Measurements from ENCODE around the gene ADARB1.

DNA sequence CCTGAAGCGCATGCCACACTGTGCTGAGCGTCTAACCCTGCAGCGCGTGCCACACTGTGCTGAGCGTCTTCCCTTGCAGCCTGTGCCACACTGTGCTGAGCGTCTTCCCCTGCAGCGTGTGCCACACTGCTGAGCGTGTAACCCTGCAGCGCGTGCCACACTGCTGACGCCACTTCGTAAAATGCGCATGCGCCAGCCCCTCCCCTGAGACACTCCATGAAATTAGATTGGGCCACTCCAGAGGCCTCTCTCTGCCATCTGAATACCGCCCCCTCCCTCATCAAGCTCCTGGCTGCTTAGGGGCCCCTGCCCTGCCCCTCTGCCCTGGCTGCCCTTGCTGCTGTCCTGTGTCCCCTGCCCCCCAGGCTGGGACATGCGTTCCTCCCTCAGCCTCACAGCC is 128.5 kb downstream of the ADARB1 start:
- TF ChIP-seq, protein P1, sequence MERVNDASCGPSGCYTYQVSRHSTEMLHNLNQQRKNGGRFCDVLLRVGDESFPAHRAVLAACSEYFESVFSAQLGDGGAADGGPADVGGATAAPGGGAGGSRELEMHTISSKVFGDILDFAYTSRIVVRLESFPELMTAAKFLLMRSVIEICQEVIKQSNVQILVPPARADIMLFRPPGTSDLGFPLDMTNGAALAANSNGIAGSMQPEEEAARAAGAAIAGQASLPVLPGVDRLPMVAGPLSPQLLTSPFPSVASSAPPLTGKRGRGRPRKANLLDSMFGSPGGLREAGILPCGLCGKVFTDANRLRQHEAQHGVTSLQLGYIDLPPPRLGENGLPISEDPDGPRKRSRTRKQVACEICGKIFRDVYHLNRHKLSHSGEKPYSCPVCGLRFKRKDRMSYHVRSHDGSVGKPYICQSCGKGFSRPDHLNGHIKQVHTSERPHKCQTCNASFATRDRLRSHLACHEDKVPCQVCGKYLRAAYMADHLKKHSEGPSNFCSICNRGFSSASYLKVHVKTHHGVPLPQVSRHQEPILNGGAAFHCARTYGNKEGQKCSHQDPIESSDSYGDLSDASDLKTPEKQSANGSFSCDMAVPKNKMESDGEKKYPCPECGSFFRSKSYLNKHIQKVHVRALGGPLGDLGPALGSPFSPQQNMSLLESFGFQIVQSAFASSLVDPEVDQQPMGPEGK (CRISPR knock-in tag; IDR thresholded peaks at IDR 0.05; ENCODE audit: borderline replicate concordance) = no peak
- TF ChIP-seq, protein P2, sequence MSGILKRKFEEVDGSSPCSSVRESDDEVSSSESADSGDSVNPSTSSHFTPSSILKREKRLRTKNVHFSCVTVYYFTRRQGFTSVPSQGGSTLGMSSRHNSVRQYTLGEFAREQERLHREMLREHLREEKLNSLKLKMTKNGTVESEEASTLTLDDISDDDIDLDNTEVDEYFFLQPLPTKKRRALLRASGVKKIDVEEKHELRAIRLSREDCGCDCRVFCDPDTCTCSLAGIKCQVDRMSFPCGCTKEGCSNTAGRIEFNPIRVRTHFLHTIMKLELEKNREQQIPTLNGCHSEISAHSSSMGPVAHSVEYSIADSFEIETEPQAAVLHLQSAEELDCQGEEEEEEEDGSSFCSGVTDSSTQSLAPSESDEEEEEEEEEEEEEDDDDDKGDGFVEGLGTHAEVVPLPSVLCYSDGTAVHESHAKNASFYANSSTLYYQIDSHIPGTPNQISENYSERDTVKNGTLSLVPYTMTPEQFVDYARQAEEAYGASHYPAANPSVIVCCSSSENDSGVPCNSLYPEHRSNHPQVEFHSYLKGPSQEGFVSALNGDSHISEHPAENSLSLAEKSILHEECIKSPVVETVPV (CRISPR knock-in tag; IDR thresholded peaks at IDR 0.05) = no peak
- no peak for TF ChIP-seq ZFP3 (CRISPR knock-in tag; IDR thresholded peaks at IDR 0.05)
- TF ChIP-seq OSR1 (CRISPR knock-in tag; IDR thresholded peaks at IDR 0.05) = no peak
- TF ChIP-seq GLIS3 (CRISPR knock-in tag; IDR thresholded peaks at IDR 0.05) = no peak
- TF ChIP-seq ZC3H10 (CRISPR knock-in tag; IDR thresholded peaks at IDR 0.05) = no peak
- no peak for TF ChIP-seq ISL1 (CRISPR knock-in tag; IDR thresholded peaks at IDR 0.05)
- TF ChIP-seq, protein P3, sequence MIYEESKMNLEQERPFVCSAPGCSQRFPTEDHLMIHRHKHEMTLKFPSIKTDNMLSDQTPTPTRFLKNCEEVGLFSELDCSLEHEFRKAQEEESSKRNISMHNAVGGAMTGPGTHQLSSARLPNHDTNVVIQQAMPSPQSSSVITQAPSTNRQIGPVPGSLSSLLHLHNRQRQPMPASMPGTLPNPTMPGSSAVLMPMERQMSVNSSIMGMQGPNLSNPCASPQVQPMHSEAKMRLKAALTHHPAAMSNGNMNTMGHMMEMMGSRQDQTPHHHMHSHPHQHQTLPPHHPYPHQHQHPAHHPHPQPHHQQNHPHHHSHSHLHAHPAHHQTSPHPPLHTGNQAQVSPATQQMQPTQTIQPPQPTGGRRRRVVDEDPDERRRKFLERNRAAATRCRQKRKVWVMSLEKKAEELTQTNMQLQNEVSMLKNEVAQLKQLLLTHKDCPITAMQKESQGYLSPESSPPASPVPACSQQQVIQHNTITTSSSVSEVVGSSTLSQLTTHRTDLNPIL (CRISPR knock-in tag; IDR thresholded peaks at IDR 0.05; ENCODE audit: low read depth) = no peak
- TF ChIP-seq ARNTL (CRISPR knock-in tag; IDR thresholded peaks at IDR 0.05; ENCODE audit: borderline replicate concordance, low read depth) = no peak
- no peak for TF ChIP-seq ZFP30 (CRISPR knock-in tag; IDR thresholded peaks at IDR 0.05)
- TF ChIP-seq RARB (CRISPR knock-in tag; IDR thresholded peaks at IDR 0.05) = no peak
- TF ChIP-seq SNAI2 (CRISPR knock-in tag; IDR thresholded peaks at IDR 0.05) = no peak
- TF ChIP-seq, protein P4, sequence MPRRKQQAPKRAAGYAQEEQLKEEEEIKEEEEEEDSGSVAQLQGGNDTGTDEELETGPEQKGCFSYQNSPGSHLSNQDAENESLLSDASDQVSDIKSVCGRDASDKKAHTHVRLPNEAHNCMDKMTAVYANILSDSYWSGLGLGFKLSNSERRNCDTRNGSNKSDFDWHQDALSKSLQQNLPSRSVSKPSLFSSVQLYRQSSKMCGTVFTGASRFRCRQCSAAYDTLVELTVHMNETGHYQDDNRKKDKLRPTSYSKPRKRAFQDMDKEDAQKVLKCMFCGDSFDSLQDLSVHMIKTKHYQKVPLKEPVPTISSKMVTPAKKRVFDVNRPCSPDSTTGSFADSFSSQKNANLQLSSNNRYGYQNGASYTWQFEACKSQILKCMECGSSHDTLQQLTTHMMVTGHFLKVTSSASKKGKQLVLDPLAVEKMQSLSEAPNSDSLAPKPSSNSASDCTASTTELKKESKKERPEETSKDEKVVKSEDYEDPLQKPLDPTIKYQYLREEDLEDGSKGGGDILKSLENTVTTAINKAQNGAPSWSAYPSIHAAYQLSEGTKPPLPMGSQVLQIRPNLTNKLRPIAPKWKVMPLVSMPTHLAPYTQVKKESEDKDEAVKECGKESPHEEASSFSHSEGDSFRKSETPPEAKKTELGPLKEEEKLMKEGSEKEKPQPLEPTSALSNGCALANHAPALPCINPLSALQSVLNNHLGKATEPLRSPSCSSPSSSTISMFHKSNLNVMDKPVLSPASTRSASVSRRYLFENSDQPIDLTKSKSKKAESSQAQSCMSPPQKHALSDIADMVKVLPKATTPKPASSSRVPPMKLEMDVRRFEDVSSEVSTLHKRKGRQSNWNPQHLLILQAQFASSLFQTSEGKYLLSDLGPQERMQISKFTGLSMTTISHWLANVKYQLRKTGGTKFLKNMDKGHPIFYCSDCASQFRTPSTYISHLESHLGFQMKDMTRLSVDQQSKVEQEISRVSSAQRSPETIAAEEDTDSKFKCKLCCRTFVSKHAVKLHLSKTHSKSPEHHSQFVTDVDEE (CRISPR knock-in tag; IDR thresholded peaks at IDR 0.05) = no peak
- no peak for TF ChIP-seq TCF4 (CRISPR knock-in tag; IDR thresholded peaks at IDR 0.05; ENCODE audit: borderline replicate concordance)
